LNCaP clone FGC (cell line): ENCODE results near the gene RNF4.

Experiments used
- DNase-seq: peaks from one replicate; pipeline ENCODE4 v3.0.0-alpha.2; 2011; ENCODE audit warnings: low read depth
- H3K4me3 ChIP-seq: 2 replicates; pipeline ENCODE4 v1.5.1; 2011; ENCODE audit warnings: mild to moderate bottlenecking, low read depth, low read length, control low read depth
- TF ChIP-seq, protein P1 (sequence below): IDR thresholded peaks from 2 replicates; pipeline ENCODE4 v1.5.1; 2012; ENCODE audit warnings: mild to moderate bottlenecking; ENCODE audit not compliant: control insufficient read depth, insufficient read depth; ENCODE audit errors: extremely low read depth

Gene RNF4

GRCh38 chr4:2445130-2445529 lies 23.8 kb upstream of the RNF4 start:
- TF ChIP-seq, protein P1, sequence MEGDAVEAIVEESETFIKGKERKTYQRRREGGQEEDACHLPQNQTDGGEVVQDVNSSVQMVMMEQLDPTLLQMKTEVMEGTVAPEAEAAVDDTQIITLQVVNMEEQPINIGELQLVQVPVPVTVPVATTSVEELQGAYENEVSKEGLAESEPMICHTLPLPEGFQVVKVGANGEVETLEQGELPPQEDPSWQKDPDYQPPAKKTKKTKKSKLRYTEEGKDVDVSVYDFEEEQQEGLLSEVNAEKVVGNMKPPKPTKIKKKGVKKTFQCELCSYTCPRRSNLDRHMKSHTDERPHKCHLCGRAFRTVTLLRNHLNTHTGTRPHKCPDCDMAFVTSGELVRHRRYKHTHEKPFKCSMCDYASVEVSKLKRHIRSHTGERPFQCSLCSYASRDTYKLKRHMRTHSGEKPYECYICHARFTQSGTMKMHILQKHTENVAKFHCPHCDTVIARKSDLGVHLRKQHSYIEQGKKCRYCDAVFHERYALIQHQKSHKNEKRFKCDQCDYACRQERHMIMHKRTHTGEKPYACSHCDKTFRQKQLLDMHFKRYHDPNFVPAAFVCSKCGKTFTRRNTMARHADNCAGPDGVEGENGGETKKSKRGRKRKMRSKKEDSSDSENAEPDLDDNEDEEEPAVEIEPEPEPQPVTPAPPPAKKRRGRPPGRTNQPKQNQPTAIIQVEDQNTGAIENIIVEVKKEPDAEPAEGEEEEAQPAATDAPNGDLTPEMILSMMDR, result no peak
- no peak for DNase-seq
- H3K4me3 ChIP-seq, result no peak overlapping the region

DNA sequence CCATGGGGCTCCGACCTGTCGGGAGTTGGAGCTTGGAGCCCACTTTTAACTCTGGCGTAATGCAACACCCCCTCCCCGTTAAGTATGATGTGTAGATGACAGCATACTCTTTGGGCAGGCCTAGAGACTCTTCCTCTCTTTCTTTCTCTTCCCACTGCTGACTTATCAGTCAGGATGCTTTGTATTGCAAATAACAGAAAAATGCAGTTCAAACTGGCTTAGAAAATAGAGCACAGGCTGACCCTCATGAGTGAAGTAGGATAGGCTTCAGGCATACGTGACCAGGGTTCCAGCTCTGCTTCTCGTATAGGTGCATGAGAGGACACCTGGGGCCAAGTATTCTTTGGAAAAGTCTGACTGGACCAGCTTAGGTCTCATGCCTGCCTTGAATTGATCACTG lies 23.3 kb upstream of the RNF4 start:
- no peak overlapping the region for H3K4me3 ChIP-seq
- TF ChIP-seq, protein P1, result no peak
- DNase-seq, result no peak

DNA sequence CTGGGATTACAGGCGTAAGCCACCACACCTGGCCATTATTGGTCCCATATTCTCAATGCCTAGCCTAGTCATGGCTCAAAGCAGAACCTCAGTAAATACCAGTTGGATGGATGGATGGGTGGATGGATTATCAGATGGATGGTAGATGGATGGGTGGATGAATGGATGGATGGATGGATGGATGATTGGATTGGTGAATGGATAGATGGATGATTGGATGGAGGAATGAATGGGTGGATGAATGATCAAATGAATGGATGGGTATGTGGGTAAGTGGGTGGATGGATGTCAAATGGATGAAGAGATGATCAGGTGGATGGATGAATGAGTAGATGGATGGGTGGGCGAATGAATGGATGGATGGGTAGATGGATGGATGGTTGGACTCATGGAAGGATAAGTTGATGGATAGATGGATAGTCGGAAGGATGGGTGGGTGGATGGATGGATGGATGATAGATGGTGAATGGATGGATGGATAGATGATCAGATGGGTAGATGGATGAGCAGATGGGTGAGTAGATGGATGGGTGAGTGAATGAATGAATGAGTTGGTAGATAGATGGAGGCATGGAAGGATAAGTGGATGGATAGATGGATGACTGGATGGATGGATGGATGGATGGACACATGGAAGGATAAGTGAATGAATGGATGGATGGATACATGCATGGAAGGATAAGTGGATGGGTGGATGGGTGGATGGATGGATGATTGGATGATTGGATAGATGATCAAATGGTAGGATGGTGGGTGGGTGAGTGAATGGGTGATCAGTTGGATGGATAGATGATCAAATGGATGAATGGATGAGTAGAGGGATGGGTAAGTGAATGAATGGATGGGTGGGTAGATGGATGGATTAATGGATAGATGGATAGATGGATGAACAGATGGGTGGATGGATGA lies 22.0 kb upstream of the RNF4 start:
- TF ChIP-seq, protein P1, result no peak

GRCh38 chr4:2448589-2448988 lies 20.3 kb upstream of the RNF4 start:
- TF ChIP-seq, protein P1, result no peak
- H3K4me3 ChIP-seq, result no peak overlapping the region
- no peak for DNase-seq

More for the DNA sequence above, 22.0 kb upstream of the RNF4 start:
- H3K4me3 ChIP-seq, result no peak overlapping the region
- DNase-seq, result no peak

- no peak overlapping the region for H3K4me3 ChIP-seq
- TF ChIP-seq, protein P1, result no peak
- no peak for DNase-seq
These were observed 19.9 kb upstream of the RNF4 start for GRCh38 chr4:2449051-2449450.

DNA sequence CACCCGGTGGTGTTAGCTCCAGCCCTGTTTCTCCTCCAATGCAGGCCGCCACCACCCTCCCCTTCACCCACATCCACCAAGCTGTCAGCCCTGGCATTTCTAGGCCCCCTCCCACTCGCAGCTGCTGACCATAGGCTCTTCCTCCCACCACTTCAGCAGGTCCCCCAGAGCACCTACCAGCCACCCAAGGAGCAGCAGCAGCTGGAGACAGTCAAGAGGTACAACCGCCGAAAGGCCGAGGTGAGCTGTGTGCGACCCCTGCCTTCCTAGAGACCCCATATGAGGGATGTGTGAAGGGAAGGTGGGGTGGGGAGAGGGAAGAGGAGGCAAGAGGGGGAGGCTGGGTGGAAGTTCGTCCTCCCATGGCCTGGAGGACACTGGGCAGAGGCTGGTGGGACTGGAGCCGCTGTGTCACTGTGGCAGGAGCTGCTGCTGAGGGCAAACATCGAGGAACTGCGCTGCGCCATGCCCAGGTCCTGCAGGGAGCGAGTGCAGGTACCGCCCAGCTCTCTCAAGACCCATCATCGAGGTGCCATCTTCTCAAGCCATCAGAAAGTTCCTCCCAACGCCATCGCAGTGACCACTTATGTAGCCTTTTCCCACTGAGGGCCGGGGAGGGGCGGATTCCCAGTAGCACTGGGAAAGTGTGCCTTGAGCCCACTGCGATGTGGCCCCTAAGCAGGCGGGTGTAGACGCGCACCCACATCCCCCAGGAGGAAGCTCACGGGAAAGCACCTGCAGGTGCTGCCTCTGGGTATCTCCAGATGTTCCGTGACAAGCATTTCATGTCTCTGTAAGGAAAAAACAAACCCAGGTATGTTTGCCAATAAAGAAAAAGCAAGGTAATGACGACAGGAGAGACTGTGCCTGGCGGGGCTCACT lies 19.2 kb upstream of the RNF4 start:
- DNase-seq, result no peak
- TF ChIP-seq, protein P1, result no peak
- H3K4me3 ChIP-seq, result no peak overlapping the region
